GM21381 (cell line): ENCODE measurements around the gene SMAD3.
"Not testable (repeated sequence)": the region's sequence is repeated elsewhere in the genome, so short reads cannot be mapped to it uniquely, and the experiment has no call there.

Experiments used
- ATAC-seq: cut with Tn5 transposase; IDR thresholded peaks from one replicate; pipeline ENCODE4 v1.9.1; 2021; ENCODE audit warnings: mild to moderate bottlenecking, moderate library complexity; ENCODE audit not compliant: unreplicated experiment

Gene SMAD3

GRCh38 chr15:67062369-67062985, 2.9 kb upstream of the SMAD3 start:
- ATAC-seq = no peak

- no peak for ATAC-seq
Measured at GRCh38 chr15:67063689-67064606, 1.5 kb upstream of the SMAD3 start.

- ATAC-seq = peak; percentile 23
Measured at GRCh38 chr15:67064607-67065530, 533 bp upstream of the SMAD3 start.

- peak; percentile 15 for ATAC-seq
Measured at GRCh38 chr15:67066041-67066958, 898 bp downstream of the SMAD3 start.

- ATAC-seq = no peak
Measured at GRCh38 chr15:67066959-67067853, 1.8 kb downstream of the SMAD3 start.

DNA sequence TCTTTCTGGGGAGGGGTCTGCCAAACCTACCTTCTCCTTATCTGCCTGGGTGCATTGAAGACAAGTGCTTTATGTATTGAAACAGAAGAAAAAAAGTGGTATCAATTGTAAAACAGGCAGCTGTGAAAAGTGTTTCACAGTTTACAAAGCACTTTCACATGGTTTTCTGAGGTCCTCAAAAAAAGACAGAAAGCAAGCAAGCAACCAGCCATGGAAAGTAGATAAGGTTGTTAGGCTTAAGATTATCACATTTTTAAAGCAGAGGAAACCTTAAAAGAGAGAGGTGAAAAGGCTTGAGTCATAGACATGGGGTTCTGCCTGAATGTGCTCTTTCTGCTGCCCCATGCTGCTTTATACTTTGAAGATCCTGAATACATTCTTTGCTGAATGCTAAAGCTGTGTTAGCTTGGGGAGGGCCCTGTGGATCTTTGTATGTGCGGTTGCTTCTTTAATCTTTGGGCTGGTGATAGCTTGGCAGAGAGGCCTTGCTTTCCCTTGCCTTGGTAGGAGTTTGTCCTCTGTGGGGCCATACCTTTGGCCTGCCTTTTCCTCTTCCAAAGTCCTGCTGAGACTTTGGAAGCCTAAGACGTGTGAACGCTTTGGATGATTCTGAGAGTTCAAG, 2.6 kb downstream of the SMAD3 start:
- no peak for ATAC-seq

GRCh38 chr15:67068710-67069400, 3.5 kb downstream of the SMAD3 start:
- ATAC-seq = no peak

DNA sequence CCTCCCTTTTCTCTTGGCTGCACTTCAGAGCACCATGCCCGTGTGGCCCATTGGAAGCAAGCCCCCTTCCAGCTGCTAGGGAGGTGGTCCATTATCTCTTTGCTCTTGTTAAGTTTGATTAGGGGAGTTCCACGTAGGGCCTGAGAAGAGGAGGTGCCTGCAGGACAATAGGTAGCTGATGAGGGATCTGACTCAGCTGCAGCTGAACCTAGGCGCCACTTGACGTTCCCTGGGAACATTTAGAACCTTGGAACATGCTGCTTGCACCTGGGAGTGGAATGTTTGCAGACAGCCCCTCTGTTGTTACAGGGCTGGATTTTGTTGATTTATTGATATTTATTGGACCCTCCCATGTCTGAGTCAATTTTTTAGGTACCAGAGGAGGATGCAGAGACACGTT, 4.7 kb downstream of the SMAD3 start:
- no peak for ATAC-seq

DNA sequence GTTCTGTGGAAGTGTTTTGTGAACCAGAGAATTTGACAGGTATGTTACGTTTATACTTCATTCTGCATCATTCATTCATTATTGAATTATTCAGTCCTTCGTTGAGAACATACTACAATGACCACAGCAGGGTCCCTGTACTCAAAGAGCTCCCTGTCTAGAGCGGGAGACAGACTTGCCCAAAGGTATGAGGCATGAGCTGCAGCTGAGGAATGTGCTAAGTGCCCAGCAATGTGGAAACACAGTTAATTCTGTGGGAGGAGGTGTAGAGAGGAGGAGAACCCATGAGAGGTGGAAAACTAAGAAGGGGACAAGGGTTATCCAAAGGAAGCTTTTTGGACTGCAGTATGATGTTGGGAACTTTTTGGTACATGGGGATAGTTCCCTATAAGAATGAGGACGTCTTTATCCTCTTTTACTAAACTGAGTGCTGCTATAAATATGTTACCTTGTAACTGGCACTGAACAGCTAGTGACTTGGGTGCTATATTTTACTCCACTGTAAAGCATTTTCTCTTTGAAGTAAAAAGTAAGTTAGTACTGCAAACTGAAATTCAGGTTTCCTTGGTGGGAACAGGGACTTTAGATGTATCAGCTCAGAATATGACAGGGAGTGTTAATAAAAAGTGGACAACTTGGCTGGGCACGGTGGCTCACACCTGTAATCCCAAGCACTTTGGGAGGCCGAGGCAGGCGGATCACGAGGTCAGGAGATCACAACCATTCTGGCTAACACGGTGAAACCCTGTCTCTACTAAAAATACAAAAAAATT, 5.7 kb downstream of the SMAD3 start:
- ATAC-seq = no peak

- no peak for ATAC-seq
Measured at GRCh38 chr15:67072442-67072841, 7.0 kb downstream of the SMAD3 start.

- ATAC-seq = no peak
Measured at GRCh38 chr15:67072958-67073357, 7.6 kb downstream of the SMAD3 start.

DNA sequence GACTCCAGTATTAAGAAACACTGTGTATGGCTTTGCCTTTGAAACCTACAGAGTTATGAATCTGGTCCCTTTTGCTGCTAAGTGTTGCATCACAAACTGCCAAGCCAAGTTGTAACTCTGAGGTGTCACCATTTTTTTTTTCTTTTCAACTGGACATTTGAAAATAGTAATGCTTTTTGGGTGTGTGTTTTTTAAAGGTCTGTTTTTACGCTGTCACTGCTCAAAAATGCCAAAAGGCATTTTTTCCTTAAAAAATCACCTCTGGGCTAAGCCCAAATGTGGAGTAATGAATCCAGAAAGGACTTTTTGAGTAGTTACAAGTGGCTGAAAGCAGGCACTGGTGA, 9.5 kb downstream of the SMAD3 start:
- no peak for ATAC-seq

DNA sequence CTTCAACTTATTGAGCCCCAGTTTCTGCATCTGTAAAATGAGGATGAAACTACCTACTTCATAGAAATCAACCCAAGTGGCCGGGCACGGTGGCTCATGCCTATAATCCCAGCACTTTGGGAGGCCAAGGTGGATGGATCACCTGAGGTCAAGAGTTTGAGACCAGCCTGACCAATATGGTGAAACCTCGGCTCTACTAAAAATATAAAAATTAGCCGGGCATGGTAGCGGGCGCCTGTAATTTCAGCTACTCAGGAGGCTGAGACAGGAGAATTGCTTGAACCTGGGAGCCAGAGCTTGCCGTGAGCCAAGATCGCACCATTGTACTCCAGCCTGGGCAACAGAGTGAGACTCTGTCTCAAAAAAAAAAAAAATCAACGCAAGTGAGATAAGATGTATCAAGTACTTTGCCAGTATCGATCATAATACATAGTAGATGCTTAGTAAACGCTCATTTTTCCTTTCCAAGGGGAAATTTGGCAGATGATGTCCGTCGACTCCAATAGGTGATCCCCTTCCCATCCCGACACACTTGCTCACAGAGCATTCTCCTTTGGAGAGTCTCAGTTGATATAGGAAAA, 10.2 kb downstream of the SMAD3 start:
- not testable (repeated sequence) for ATAC-seq

- no peak for ATAC-seq
Measured at GRCh38 chr15:67076147-67076843, 10.9 kb downstream of the SMAD3 start.

DNA sequence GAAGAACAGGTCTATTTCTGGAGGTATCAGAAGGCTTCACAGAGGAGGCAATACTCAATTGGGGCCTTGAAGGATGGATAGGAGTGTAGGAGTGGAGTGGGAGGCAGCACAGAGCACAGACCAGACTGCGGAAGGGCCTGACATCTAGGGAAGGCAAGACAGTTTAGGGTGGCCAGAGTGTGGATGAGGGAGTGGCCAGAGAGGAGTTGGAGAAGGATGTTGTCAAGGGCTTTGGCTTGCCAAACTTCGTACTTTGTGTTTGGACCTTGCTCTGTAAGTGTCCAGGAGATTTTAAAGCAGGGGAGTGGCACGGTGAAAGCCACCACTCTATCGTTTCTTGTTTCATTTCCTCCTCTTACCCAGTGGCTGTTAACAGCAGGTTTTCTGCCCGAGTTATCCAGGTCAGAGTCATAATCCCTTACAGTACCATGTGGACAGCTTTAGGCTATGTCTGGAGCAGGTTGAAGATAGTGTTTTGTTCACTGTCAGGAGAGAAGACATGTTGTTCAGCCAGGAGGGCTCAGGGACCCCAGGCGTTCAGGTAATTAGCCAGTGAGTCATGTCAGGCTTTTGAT, 12.3 kb downstream of the SMAD3 start:
- no peak for ATAC-seq

DNA sequence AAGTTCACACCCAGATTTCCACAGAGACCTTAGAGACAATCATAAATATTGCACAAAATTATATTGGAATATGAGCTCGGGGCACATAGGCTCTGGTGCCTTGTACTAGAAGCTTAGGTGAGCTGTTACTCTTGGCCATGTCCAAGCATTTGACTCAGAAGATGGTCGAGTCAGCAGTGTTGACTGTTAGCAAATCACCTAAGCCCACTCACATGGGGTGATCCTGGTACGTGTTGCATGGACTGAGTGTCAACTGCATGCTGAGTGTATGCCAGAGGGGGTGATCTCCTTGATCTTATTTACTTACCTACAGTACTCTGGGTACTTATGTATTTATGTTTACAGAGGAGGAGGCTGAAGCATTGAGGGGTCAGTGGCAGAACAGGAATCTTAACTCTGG, 14.0 kb downstream of the SMAD3 start:
- ATAC-seq = no peak
